Astrocyte of the cerebellum (primary cell): Measurements from ENCODE around the gene C19orf33.

Experiments
- DNase-seq: peaks from one replicate; pipeline ENCODE4 v3.0.0-alpha.2; 2011; ENCODE audit warnings: low read depth
- H3K4me3 ChIP-seq: 2 replicates; pipeline ENCODE4 v1.5.1; 2011; ENCODE audit warnings: mild to moderate bottlenecking, low read depth, low read length, moderate library complexity
- CTCF ChIP-seq: IDR thresholded peaks from 2 replicates; pipeline ENCODE4 v1.5.1; 2012; ENCODE audit warnings: low read length, low read depth, moderate library complexity, mild to moderate bottlenecking; ENCODE audit errors: missing control alignments
- in situ Hi-C: cut with HindIII; loops from 2 replicates; pipeline ENCODE4 v1.10.0; 2017; ENCODE audit warnings: low sequenced_read_pairs

C19orf33 gene

GRCh38 chr19:38298821-38299680, 5.0 kb upstream of the C19orf33 start:
- no peak overlapping the region for H3K4me3 ChIP-seq
- in situ Hi-C loops: no loop called here
- DNase-seq: no peak
- TF ChIP-seq CTCF: no peak

DNA sequence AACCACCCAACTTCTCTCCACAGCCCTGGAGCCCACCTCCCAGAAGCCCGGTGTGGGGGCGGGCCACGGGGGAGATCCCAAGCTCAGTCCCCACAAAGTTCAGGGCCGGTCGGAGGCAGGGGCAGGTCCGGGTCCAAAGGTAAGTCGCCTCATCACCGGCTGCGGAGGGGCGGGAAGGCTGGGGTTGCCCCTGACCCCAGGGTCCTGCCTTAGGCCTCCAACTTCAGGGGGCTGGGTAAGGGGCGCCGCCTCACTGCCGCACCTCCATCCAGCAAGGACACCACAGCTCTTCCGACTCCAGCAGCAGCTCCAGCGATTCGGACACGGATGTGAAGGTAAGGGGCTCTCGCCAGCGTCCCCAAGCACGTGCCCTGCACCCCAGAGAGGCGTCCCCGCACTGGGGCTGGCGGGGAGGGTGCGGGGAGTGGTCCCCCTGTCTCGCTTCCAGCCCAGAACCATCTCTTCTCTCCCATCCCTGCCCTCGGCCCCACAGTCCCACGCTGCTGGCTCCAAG, 358 bp downstream of the C19orf33 start:
- in situ Hi-C loops: no loop called here
- no peak overlapping the region for H3K4me3 ChIP-seq
- no peak for TF ChIP-seq CTCF

DNA sequence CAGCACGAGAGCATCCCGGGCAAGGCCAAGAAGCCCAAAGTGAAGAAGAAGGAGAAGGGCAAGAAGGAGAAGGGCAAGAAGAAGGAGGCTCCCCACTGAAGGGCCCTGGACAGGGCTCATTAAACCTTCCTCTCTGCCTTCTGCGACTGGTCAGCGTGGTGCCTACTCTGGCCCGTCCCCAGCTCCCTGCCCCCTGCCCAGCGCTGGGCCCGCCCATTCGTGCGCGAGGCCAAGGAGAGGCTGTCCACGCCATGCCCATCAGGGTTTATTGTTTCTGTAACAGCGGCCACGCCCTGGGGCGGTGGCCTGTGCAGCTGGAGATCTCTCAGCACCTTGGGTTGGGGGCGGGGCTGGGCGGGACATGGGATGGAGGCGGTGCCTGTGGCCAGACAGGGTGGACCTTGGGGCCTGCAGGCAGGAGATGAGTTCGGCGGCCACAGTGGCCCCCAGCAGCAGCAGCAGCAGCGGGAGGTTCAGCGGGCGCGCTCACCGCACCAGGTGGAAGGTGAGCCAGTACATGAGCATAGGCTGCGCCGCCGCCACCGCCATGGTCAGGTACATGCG, 897 bp downstream of the C19orf33 start:
- DNase-seq: no peak
- H3K4me3 ChIP-seq: no peak overlapping the region
- in situ Hi-C loops: no loop called here
- no peak for TF ChIP-seq CTCF

More for the DNA sequence above, 358 bp downstream of the C19orf33 start:
- no peak for DNase-seq

DNA sequence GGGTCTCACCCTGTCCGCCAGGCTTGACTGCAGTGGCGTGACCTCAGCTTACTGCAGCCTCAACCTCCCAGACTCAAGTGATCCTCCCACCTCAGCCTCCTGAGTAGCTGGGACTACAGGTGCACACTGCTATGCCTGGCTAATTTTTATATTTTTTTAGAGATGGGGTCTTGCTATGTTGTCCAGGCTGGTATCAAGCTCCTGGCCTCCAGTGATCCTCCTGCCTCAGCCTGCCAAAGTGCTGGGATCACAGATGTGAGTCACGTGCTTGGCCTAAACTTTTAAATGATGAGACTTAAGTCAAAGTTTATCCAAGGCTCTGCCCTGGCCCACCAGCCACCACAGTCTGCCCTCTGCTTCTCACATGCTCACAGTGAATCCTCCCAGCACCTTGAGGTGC, 2.2 kb downstream of the C19orf33 start:
- TF ChIP-seq CTCF: no peak
- H3K4me3 ChIP-seq: no peak overlapping the region
- no peak for DNase-seq
- in situ Hi-C loops: no loop called here

GRCh38 chr19:38307076-38307475, 3.0 kb downstream of the C19orf33 start:
- no peak for DNase-seq
- no peak for TF ChIP-seq CTCF
- H3K4me3 ChIP-seq: no peak overlapping the region
- in situ Hi-C loops: no loop called here

DNA sequence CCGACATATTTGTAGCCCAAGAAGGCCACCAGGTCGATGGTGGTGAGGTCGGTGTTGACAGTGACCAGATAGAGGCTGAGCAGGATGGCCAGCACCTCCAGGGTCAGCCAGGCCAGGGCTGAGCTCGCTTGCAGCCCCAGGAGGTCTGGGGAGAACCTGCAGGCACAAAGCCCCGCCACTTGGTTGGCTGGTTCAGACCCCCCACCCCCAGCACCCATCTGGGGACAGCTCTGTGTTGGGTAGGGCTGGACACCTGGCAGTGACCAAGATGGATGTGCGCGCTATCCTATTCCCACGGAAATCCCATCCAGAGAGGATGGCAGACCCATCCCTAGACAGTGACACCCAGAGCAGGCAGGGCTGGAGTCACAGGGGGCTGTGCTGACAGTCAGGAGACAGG, 3.5 kb downstream of the C19orf33 start:
- in situ Hi-C loops: no loop called here
- TF ChIP-seq CTCF: no peak
- no peak overlapping the region for H3K4me3 ChIP-seq
- no peak for DNase-seq
